Thyroid gland (tissue), 4 donors: ENCODE results near the gene MPP7. TPM values are rescaled to one million over a fixed set of nuclear protein-coding genes. Genes with fewer than 3 reads are reported as not detected.
A peak's percentile ranks its signal among the peaks of the same experiment; 100 is the strongest.
"Not testable (repeated sequence)": the region's sequence is repeated elsewhere in the genome, so short reads cannot be mapped to it uniquely, and the experiment has no call there.

Experiments
- DNase-seq, 2 donors: peaks; one replicate each; pipeline ENCODE4 v3.0.0-alpha.2; 2019
- H3K27ac ChIP-seq, 3 donors: fragments of 200-600 bp; sonication (generic); 1 replicate in 2 of 3; 2 replicates in 1 of 3; pipeline ENCODE4 v1.5.1; 2016 to 2019; ENCODE audit warnings: mild to moderate bottlenecking in 1 of 3, moderate library complexity in 1 of 3
- H3K27me3 ChIP-seq: fragments of 200-600 bp; sonication (generic); one replicate; pipeline ENCODE4 v1.5.1; 2019
- H3K36me3 ChIP-seq, 2 donors: fragments of 200-600 bp; sonication (generic); one replicate each; pipeline ENCODE4 v1.5.1; 2016 to 2019
- H3K4me1 ChIP-seq, 2 donors: fragments of 200-600 bp; sonication (generic); one replicate each; pipeline ENCODE4 v1.5.1; 2017 to 2019
- H3K4me3 ChIP-seq, 3 donors: fragments of 200-600 bp; sonication (generic); replicated peaks in 1 of 3; 1 replicate in 2 of 3; 2 replicates in 1 of 3; pipeline ENCODE4 v1.5.1; 2016; ENCODE audit warnings: mild to moderate bottlenecking in 1 of 3
- H3K9me3 ChIP-seq: fragments of 200-600 bp; sonication (generic); one replicate; pipeline ENCODE4 v1.5.1; 2017
- POLR2A ChIP-seq, 2 donors: fragments of 450-650 bp; IDR thresholded peaks; one replicate each; pipeline ENCODE4 v1.6.1; 2017; ENCODE audit warnings: antibody characterized with exemption in 2 of 2, mild to moderate bottlenecking in 2 of 2, moderate library complexity in 1 of 2
- WGBS, 2 donors: methylation state at CpG; one replicate each; pipeline ENCODE4 v1.1.5; 2017; 5-methylcytosine and 5-hydroxymethylcytosine counted together
- intact Hi-C: fragments of 100-400 bp; cut with DNase I; formaldehyde crosslinking; loops from one replicate; pipeline ENCODE4 v1.15.1; 2023
- total RNA-seq, 4 donors: library from RNA; depleted of rRNA; stranded (reverse); fragments of >200 nt; gene quantifications; one replicate each; pipeline ENCODE4 v1.2.3, GENCODE V29; 2016
- TF ChIP-seq, protein P1 (sequence below), 6 experiments: fragments of 200-600 bp in 3 of 6; fragments of 450-650 bp in 3 of 6; sonication (generic) in 3 of 6; IDR thresholded peaks; one replicate each; pipeline ENCODE4 v1.5.1; 2016 to 2019; ENCODE audit warnings: antibody characterized with exemption in 6 of 6, mild to moderate bottlenecking in 2 of 6, inconsistent platforms in 1 of 6, moderate library complexity in 1 of 6

MPP7 gene
- total RNA-seq = 10 to 100 TPM; 21.2 to 37.7 (median 26.6) TPM

GRCh38 chr10:28302638-28303488 is at the start of gene MPP7:
Gene MPP7, minus strand, starts transcription at chr10:28303064. Its CDS starts 64,460 bp downstream, at chr10:28238604.
- H3K4me1 ChIP-seq = peaks cover 0 to 8% of the 10 kb centered on the region in 2 donors
- H3K4me3 ChIP-seq = peak within 1 kb of the TSS; percentile 75 to 88 (median 79)
- 0 to 1% methylated on average over 13 to 19 of the region's 80 CpGs for WGBS, 2 donors
- peak; percentile 96 to 97 for DNase-seq
- TF ChIP-seq, protein P1, sequence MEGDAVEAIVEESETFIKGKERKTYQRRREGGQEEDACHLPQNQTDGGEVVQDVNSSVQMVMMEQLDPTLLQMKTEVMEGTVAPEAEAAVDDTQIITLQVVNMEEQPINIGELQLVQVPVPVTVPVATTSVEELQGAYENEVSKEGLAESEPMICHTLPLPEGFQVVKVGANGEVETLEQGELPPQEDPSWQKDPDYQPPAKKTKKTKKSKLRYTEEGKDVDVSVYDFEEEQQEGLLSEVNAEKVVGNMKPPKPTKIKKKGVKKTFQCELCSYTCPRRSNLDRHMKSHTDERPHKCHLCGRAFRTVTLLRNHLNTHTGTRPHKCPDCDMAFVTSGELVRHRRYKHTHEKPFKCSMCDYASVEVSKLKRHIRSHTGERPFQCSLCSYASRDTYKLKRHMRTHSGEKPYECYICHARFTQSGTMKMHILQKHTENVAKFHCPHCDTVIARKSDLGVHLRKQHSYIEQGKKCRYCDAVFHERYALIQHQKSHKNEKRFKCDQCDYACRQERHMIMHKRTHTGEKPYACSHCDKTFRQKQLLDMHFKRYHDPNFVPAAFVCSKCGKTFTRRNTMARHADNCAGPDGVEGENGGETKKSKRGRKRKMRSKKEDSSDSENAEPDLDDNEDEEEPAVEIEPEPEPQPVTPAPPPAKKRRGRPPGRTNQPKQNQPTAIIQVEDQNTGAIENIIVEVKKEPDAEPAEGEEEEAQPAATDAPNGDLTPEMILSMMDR (IDR thresholded peaks at IDR 0.05) = peak in 4 of 6 experiments; percentile 34 to 70 (median 38)
- peak; percentile 69 to 74 for TF ChIP-seq POLR2A (IDR thresholded peaks at IDR 0.05)
- no peaks in the 10 kb centered on the region for H3K27me3 ChIP-seq
- H3K9me3 ChIP-seq = no peaks in the 10 kb centered on the region
- peak within 1 kb of the TSS; percentile 82 to 95 (median 86) for H3K27ac ChIP-seq
- H3K36me3 ChIP-seq = no peaks in the 10 kb centered on the region
- intact Hi-C loops = no loop called here

GRCh38 chr10:28349892-28350291 is 47.0 kb upstream of the MPP7 start:
- TF ChIP-seq POLR2A (IDR thresholded peaks at IDR 0.05) = no peak
- TF ChIP-seq, protein P1 (IDR thresholded peaks at IDR 0.05) = no peak
- no peak overlapping the region for H3K27ac ChIP-seq
- no peak for DNase-seq

DNA sequence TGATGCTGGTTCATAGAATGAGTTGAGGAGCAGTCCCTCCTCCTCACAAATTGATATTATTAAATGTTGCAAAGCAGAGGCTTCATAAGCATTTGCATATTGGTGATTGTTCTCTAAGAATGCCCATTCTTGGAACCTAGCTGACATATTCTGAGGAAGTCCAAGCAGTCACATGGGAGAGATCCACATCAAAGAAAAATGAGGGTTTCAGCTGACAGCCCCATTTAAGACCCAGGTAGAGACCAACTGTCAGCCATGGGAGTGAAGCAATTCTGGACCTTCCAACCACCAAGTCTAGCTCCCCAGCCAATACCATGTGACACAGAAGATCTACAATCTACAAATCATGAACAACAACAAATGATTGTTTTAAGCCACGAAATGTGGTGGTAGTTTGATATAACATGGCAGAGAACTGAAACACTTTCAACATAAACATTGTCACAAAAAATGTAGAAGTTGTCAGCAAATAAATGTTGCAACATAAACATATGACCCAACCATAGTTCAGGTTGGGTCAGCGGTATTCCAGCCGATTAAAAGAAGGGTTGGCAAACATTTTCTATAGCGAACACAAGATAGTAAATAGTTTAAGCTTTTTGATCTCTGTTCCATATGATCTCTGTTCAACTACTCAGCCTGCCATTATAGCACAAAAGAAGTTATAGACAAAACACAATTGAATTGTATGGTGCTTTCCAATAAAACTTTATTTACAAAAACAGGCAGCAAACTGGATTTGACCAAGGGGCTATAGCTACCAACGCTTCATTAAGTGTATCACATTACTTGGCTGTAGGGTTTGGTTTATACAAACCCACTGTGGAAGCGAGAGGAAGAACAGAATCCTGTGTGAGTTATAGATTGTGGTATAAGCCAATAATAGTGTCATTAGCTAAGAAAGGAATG is 41.4 kb upstream of the MPP7 start:
- no peak for DNase-seq
- Histone ChIP-seq H3K4me3 (no peak overlapping the region), H3K4me1 (no peaks in the 10 kb centered on the region), H3K9me3 (no peaks in the 10 kb centered on the region), H3K27me3 (no peaks in the 10 kb centered on the region), H3K36me3 (no peaks in the 10 kb centered on the region), H3K27ac (no peak overlapping the region)
- intact Hi-C loops = no loop called here
- 87 to 93% methylated on average over 6 of the region's 6 CpGs for WGBS, 2 donors
- TF ChIP-seq, protein P1 (IDR thresholded peaks at IDR 0.05) = no peak
- TF ChIP-seq POLR2A (IDR thresholded peaks at IDR 0.05) = no peak

More at GRCh38 chr10:28349892-28350291, 47.0 kb upstream of the MPP7 start:
- WGBS, 2 donors = 62 to 95% methylated on average over 3 of the region's 3 CpGs
- intact Hi-C loops = no loop called here
- Histone ChIP-seq H3K4me3 (no peak overlapping the region), H3K4me1 (no peaks in the 10 kb centered on the region), H3K27me3 (no peaks in the 10 kb centered on the region), H3K36me3 (no peaks in the 10 kb centered on the region), H3K9me3 (no peaks in the 10 kb centered on the region)

DNA sequence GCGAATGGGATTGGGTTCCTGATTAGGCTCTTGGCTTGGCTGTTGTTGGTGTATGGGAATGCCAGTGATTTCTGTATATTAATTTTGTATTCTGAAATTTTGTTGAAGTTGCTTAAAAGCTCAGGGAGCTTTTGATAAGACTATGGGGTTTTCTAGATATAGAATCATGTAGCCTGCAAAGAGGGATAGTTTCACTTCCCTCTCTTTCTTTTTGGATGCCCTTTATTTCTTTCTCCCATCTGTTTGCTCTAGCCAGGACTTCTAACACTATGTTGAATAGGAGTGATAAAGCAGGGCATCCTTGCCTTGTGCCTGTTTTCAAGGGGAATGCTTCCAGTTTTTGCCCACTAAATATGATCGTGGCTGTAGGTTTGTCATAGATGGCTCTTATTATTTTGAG is 40.4 kb upstream of the MPP7 start:
- WGBS, 2 donors = 92 to 94% methylated on average over 2 of the region's 2 CpGs
- intact Hi-C loops = no loop called here
- no peak overlapping the region for H3K4me3 ChIP-seq

DNA sequence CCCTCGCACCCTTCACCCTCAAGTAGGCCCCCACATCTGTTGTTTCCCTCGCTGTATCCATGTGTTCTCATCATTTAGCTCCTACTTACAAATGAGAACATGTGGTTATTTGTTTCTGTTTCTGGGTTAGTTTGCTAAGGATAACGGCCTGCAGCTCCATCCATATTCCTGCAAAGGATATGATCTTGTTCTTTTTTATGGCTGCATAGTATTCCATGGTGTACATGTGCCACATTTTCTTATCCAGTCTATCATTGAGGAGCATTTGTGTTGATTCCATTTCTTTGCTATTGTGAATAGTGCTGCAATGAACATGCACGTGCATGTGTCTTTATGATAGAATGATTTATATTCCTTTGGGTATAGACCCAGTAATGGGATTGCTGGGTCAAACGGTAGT is 38.8 kb upstream of the MPP7 start:
- H3K27me3 ChIP-seq, DNase-seq, H3K36me3 ChIP-seq, H3K4me3 ChIP-seq, H3K4me1 ChIP-seq, H3K9me3 ChIP-seq, H3K27ac ChIP-seq, intact Hi-C loops: not testable (repeated sequence)
- 94 to 95% methylated on average over 5 of the region's 5 CpGs for WGBS, 2 donors

More for the DNA sequence above, 40.4 kb upstream of the MPP7 start:
- TF ChIP-seq, protein P1 (IDR thresholded peaks at IDR 0.05) = no peak
- Histone ChIP-seq H3K27ac (no peak overlapping the region), H3K27me3 (no peaks in the 10 kb centered on the region), H3K36me3 (no peaks in the 10 kb centered on the region), H3K9me3 (no peaks in the 10 kb centered on the region), H3K4me1 (no peaks in the 10 kb centered on the region)
- no peak for DNase-seq
